Brain microvascular endothelial cell (primary cell): Measurements from ENCODE around the gene SNX8.
"Not testable (repeated sequence)": the region's sequence is repeated elsewhere in the genome, so short reads cannot be mapped to it uniquely, and the experiment has no call there.

Experiments used
- DNase-seq: peaks from one replicate; pipeline ENCODE4 v3.0.0-alpha.2; 2020
- H3K27ac ChIP-seq: fragments of 250-450 bp; sonication (Bioruptor Pico); 2 replicates; pipeline ENCODE4 v1.5.1; 2020; ENCODE audit warnings: mild to moderate bottlenecking, moderate library complexity
- H3K27me3 ChIP-seq: fragments of 250-450 bp; sonication (Bioruptor Pico); replicated peaks from 2 replicates; pipeline ENCODE4 v1.5.1; 2020; ENCODE audit warnings: mild to moderate bottlenecking
- H3K36me3 ChIP-seq: fragments of 250-450 bp; sonication (Bioruptor Pico); replicated peaks from 2 replicates; pipeline ENCODE4 v1.5.1; 2020; ENCODE audit warnings: mild to moderate bottlenecking
- H3K4me3 ChIP-seq: 2 replicates; pipeline ENCODE4 v1.5.1; 2011; ENCODE audit warnings: low read depth, mild to moderate bottlenecking, control low read depth, low read length, moderate library complexity
- CTCF ChIP-seq: IDR thresholded peaks from 2 replicates; pipeline ENCODE4 v1.5.1; 2011; ENCODE audit warnings: low read depth, mild to moderate bottlenecking, moderate library complexity, low read length, control low read depth, inconsistent platforms; ENCODE audit errors: missing control alignments
- in situ Hi-C: cut with HindIII; loops from 2 replicates; pipeline ENCODE4 v1.10.0; 2017; ENCODE audit warnings: low sequenced_read_pairs, low pct_ligation_motif_present

SNX8 gene

DNA sequence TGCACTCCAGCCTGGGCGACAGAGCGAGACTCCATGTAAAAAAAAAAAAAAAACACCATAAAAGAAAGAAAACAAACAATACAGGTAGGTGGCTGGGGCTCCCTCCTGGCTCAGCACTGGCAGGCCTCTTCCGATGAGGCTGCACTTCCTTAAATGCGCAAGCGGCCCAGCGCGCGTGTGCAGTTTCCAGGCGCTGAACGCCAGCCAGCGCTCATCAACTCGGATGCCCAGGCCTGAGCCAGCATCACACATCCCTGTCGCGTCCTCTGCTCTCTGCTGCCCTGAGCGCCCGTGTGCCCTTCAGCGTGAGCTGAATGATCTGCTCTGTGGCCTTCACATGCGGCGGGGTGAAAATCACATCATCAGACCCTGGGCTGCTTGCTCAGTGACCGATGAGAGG lies 40.4 kb downstream of the SNX8 start:
- no peak overlapping the region for H3K27ac ChIP-seq
- in situ Hi-C loops = no loop called here
- H3K36me3 ChIP-seq = peaks cover 25% of the 10 kb centered on the region
- DNase-seq = no peak
- TF ChIP-seq CTCF = no peak
- no peaks in the 10 kb centered on the region for H3K27me3 ChIP-seq
- no peak overlapping the region for H3K4me3 ChIP-seq

- TF ChIP-seq CTCF = no peak
- Histone ChIP-seq H3K4me3 (no peak overlapping the region), H3K27ac (no peak overlapping the region), H3K27me3 (no peaks in the 10 kb centered on the region), H3K36me3 (peaks cover 21% of the 10 kb centered on the region)
- in situ Hi-C loops = no loop called here
- DNase-seq = no peak
Observed at GRCh38 chr7:2272031-2272430, 42.2 kb downstream of the SNX8 start.

DNA sequence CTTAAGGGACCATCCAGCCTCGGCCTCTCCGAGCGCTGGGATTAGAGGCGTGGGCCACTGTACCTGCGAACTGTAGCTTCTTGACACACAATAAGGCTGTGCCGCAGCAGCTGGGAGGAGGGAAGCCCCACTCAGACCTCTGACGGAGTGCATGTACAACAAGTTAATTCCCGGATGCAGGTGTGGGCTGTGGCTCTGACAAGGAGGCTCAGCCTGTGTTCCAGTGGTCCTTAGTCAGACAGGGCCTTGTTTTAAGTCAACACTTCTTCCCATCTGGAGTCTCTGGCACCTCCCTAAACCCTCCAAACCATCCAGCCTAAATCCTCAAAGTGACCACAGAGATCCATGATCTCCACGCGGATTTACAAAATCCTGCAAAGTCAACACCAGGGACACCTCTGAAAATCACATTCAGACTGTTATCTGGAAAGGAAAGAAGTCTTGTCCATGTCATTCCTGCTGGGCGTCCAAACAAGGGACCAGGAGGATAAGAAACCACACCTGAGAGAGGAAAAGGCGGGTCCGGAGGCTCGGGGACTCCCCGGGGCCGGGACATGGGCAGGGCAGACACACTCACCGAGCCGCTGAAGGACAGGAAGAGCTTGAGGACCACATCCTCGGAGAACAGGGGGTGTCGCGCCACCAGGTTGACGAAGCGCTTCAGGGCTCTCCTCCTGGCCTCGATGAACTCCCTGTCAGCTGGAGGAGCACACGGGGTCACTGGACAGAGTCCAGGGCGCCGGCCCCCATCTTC lies 42.8 kb downstream of the SNX8 start:
- in situ Hi-C loops = no loop called here
- Histone ChIP-seq H3K27ac (no peak overlapping the region), H3K27me3 (no peaks in the 10 kb centered on the region), H3K4me3 (no peak overlapping the region), H3K36me3 (peaks cover 20% of the 10 kb centered on the region)
- TF ChIP-seq CTCF = no peak
- DNase-seq = no peak

DNA sequence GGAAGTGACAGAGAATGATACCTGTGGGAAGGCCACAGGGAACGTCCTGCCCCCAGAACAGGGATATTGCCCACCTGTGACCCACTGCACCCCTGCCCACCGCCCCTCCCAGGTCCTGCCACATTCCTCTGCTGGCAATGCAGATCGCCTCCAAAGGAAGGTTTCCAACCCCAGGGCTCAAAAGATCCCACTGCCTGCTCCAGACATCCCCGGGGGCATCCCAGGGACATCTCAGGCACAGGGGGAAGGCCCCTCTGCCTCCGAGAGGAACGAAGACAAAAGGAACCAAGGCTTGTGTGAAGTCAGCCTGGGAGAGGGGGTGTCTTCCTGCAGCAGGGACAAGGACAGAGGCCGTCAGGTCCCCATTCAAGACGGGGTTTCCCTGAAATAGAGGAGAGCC lies 43.7 kb downstream of the SNX8 start:
- no peaks in the 10 kb centered on the region for H3K27me3 ChIP-seq
- peaks cover 16% of the 10 kb centered on the region for H3K36me3 ChIP-seq
- H3K27ac ChIP-seq = no peak overlapping the region
- TF ChIP-seq CTCF = no peak
- in situ Hi-C loops = no loop called here
- no peak overlapping the region for H3K4me3 ChIP-seq
- DNase-seq = no peak

DNA sequence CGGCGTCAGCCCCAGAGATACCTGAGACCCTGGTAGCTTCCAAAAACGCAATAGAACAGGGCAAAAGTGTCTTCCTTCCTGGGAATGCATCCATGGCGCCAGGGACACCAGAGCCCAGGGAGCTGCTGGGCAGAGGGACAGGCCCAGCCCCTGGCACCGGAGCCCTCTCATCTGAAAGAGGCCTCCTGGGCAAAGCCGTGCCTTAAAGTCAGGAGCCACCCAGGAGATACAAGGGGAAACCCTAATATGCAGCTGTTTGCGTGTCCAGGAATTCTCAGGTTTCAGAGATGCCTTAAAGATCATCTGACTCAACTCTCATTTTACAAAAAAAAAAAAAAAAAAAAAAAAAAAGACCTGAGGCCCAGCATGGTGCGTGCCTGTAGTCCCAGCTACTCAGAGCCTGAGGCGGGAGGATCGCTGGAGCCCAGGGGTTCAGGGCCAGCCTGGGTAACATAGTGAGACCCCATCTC lies 44.2 kb downstream of the SNX8 start:
- H3K36me3 ChIP-seq = peaks cover 16% of the 10 kb centered on the region
- in situ Hi-C loops = no loop called here

GRCh38 chr7:2269089-2269990 lies 44.9 kb downstream of the SNX8 start:
- H3K4me3 ChIP-seq, H3K27ac ChIP-seq, H3K27me3 ChIP-seq, in situ Hi-C loops, DNase-seq: not testable (repeated sequence)
- peaks cover 16% of the 10 kb centered on the region for H3K36me3 ChIP-seq

More for the DNA sequence above, 44.2 kb downstream of the SNX8 start:
- no peak for DNase-seq
- no peak overlapping the region for H3K27ac ChIP-seq
- no peak for TF ChIP-seq CTCF
- no peaks in the 10 kb centered on the region for H3K27me3 ChIP-seq
- H3K4me3 ChIP-seq = no peak overlapping the region
